Activated B cell treated with CpG ODN at 0.5 μM for 24 hours (primary cell): ENCODE data around the gene TMEM253. TPM values are rescaled to one million over a fixed set of nuclear protein-coding genes. Genes with fewer than 3 reads are reported as not detected.

ENCODE experiments used
- ATAC-seq: fragments of 200-7000 bp; cut with Tn5 transposase; one replicate; pipeline ENCODE4 v1.10.0; 2021; ENCODE audit warnings: low read depth, mild to moderate bottlenecking, moderate library complexity
- CTCF ChIA-PET: fragments of 350-600 bp; sonication (Branson Sonifier 250); formaldehyde crosslinking; loops from one replicate; lab custom pipeline; 2021; ENCODE audit warnings: antibody characterized with exemption; lab: Charles Lee
- POLR2A ChIA-PET: fragments of 350-600 bp; sonication (Branson Sonifier 250); formaldehyde crosslinking; loops from one replicate; lab custom pipeline; 2021; ENCODE audit warnings: antibody characterized with exemption; lab: Charles Lee
- DNase-seq: peaks from one replicate; pipeline ENCODE4 v3.0.0; 2022
- H3K27ac Mint-ChIP-seq: one replicate; pipeline ENCODE4 v1.8.0; 2020; ENCODE audit warnings: mixed read lengths
- H3K27me3 Mint-ChIP-seq: one replicate; pipeline ENCODE4 v1.8.0; 2021; ENCODE audit warnings: mixed read lengths
- H3K36me3 Mint-ChIP-seq: one replicate; pipeline ENCODE4 v1.8.0; 2021; ENCODE audit warnings: low read depth, mixed read lengths
- H3K4me1 Mint-ChIP-seq: one replicate; pipeline ENCODE4 v1.8.0; 2021; ENCODE audit warnings: mixed read lengths
- H3K4me3 Mint-ChIP-seq: one replicate; pipeline ENCODE4 v1.8.0; 2020; ENCODE audit warnings: mild to moderate bottlenecking, mixed read lengths
- H3K9me3 Mint-ChIP-seq: one replicate; pipeline ENCODE4 v1.8.0; 2020; ENCODE audit warnings: mixed read lengths
- intact Hi-C: fragments of 100-400 bp; cut with micrococcal nuclease; formaldehyde crosslinking; loops from one replicate; pipeline ENCODE4 v1.15.1; 2024
- total RNA-seq: library from RNA; stranded (reverse); gene quantifications from 2 replicates; pipeline ENCODE4 v1.2.3, GENCODE V29; 2022
- TF ChIP-seq, protein P1 (sequence below): fragments of 200-600 bp; IDR thresholded peaks from one replicate; pipeline ENCODE4 v1.8.0; 2022; ENCODE audit warnings: antibody characterized with exemption, mild to moderate bottlenecking

TMEM253 gene
- total RNA-seq, 1 donor from 2014 or later: not detected

DNA sequence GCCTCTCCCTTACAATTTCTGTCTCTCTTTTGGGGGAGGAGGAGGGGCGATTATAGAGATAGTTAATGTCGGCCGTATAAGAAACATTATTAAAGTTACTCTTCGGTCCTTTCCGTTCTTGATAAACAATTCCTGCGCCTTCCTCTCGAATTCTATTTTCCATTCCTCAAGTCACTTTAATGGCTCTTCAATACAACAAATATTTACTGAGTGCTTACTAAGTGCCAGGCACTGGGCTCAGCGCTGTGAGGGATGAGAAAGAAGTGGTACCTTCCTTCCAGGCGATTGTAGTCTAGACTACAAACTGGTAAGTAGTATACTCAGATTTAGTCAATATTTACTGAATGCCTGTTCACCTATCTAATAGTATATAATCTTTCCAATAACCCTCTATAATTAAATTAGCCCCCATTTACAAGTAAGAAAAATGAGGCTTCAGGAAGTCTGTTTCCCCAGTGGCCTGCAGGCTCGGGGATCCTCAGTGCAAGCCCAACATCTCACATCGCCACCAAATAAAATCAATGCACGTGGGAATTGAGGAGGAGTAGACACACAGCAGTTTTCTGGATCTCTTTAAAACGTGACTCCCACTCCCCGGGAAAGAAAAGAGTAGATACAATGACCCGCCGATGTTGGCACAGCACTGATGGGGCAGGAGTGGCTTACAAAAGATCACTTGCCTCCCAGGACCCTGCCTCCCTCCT is 1.8 kb upstream of the TMEM253 start:
- ChIA-PET POLR2A (no interaction called here), CTCF (interaction anchor here (1.2 to 14.7 kb wide), 2 partner anchors 28 to 83 kb away, joined by 3 to 257 read pairs; no protein-coding TSS in a partner anchor)
- no peak for ATAC-seq
- Mint-ChIP-seq H3K4me1 (peaks cover 16% of the 10 kb centered on the region), H3K9me3 (no peaks in the 10 kb centered on the region), H3K27ac (no peak overlapping the region), H3K36me3 (no peaks in the 10 kb centered on the region), H3K4me3 (peak overlapping the region; percentile 76), H3K27me3 (peaks cover 12% of the 10 kb centered on the region)
- DNase-seq: no peak
- TF ChIP-seq, protein P1, sequence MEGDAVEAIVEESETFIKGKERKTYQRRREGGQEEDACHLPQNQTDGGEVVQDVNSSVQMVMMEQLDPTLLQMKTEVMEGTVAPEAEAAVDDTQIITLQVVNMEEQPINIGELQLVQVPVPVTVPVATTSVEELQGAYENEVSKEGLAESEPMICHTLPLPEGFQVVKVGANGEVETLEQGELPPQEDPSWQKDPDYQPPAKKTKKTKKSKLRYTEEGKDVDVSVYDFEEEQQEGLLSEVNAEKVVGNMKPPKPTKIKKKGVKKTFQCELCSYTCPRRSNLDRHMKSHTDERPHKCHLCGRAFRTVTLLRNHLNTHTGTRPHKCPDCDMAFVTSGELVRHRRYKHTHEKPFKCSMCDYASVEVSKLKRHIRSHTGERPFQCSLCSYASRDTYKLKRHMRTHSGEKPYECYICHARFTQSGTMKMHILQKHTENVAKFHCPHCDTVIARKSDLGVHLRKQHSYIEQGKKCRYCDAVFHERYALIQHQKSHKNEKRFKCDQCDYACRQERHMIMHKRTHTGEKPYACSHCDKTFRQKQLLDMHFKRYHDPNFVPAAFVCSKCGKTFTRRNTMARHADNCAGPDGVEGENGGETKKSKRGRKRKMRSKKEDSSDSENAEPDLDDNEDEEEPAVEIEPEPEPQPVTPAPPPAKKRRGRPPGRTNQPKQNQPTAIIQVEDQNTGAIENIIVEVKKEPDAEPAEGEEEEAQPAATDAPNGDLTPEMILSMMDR: no peak
- intact Hi-C loops: no loop called here

DNA sequence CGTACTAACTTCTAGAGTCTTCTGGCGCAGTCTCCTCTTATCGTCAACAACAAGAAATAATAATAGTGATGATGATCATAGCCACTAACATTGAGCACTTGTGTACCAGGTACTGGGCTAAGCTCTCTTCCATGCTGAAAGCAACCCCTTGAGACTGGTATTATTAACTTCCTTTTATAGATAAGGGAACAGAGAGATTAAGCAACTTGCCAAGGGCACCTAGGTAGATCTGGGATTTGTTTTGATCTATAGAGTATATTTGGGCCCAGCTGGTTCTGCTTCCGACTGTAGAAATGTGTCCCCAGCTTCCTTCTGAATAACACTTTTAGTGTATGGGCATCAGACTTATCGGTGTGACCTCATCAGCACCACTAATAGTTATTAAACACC is 1.3 kb upstream of the TMEM253 start:
- peaks cover 19% of the 10 kb centered on the region for H3K4me1 Mint-ChIP-seq
- ChIA-PET CTCF (interaction anchor here (1.2 to 14.7 kb wide), 2 partner anchors 28 to 84 kb away, joined by 3 to 257 read pairs; no protein-coding TSS in a partner anchor), POLR2A (no interaction called here)
- peak overlapping the region; percentile 76 for H3K4me3 Mint-ChIP-seq
- no peak overlapping the region for H3K27ac Mint-ChIP-seq
- no peaks in the 10 kb centered on the region for H3K9me3 Mint-ChIP-seq
- H3K27me3 Mint-ChIP-seq: peaks cover 12% of the 10 kb centered on the region
- DNase-seq (no peak), ATAC-seq (no peak)
- H3K36me3 Mint-ChIP-seq: no peaks in the 10 kb centered on the region
- TF ChIP-seq, protein P1: no peak
- intact Hi-C loops: no loop called here

DNA sequence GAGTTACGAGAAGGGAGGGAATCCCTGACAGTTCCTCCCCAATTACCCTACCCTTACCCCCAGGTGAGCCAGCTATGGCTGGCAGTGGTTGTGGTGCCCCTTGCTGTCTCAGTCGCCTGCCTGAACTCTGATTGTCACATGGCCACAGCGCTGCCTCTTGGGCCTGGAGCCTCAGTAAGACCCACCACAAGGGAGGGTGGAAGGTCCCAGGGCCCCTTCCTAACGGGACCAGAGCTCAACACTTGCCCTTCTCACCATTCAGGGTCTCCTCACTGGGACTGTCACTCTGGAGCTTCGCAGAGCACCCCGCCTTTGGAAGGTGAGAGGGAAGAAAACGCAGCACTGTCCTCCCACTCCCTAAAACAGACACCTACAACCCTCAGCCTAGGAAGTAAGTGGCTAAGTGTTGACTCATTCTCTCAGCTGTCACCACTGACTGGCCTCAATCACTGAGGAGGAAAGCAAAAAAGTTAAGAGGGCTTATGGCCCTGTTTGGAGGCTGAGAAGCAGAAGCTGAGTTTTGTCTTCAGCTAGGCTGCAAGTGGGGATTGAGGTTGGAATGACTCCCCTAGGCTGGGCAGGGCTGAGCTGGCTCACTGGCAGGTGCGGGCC is 1.0 kb downstream of the TMEM253 start:
- H3K27ac Mint-ChIP-seq: no peak overlapping the region
- intact Hi-C loops: loop anchor here (5.0 to 10.0 kb wide), 4 partner anchors 163 to 647 kb away; partner anchors contain the start of genes APEX1, HNRNPC, OSGEP and RNASE6
- ATAC-seq (no peak), DNase-seq (no peak)
- TF ChIP-seq, protein P1: no peak
- peaks cover 27% of the 10 kb centered on the region for H3K4me1 Mint-ChIP-seq
- H3K27me3 Mint-ChIP-seq: peaks cover 12% of the 10 kb centered on the region
- CTCF ChIA-PET: interaction anchor here (1.2 to 14.7 kb wide), 7 partner anchors 9 to 86 kb away, joined by 6 to 257 read pairs (median 25); partner anchors contain the start of gene ARHGEF40
- POLR2A ChIA-PET: interaction anchor here (0.9 to 1.6 kb wide), 3 partner anchors 33 to 421 kb away, joined by 3 to 5 read pairs (median 4); no protein-coding TSS in a partner anchor
- no peak overlapping the region for H3K4me3 Mint-ChIP-seq
- no peaks in the 10 kb centered on the region for H3K9me3 Mint-ChIP-seq
- H3K36me3 Mint-ChIP-seq: no peaks in the 10 kb centered on the region

DNA sequence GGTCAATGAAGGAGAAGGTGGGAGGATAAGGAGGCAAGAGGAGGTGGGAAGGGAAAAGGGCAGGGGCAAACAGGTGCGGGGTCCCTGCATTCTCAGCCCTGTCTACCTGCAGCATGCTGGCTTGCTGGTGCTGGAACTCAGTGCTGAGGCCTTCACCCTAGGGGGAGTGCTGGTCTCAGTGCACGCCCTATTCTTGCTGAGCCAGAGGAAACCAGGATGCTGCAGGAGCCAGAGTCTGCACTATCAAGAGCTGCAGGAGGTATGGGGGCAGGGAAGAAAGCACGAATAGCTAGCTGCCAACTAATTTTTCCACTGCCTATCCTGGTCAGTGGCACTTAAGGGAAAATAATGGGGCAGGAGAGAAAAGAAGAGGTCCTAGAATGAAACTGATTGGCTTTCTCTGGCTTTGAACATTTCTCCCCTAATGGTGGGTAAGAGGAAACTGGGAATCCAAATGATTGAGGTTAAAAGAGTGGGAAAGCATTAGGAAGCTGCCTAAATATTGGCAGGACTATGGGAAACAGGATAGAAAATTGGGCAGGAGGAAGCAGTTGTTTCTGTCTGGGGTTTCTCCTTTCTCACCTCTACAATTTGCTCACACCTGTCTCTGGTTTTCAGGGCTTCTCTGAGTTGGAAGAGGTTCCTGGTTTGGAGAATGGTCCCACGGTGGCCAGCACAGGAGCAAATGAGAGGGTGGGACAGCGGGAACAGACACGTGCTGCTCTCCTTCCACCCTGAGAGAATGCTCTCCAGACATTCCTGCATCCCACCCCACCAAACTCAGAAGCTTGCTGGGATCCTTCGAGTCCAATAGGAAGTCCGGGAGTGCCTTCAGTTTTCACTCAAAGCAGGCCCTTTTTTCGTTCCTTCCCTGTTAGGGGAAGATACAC is 1.9 kb downstream of the TMEM253 start:
- Mint-ChIP-seq H3K27me3 (peaks cover 12% of the 10 kb centered on the region), H3K9me3 (no peaks in the 10 kb centered on the region), H3K4me3 (peak overlapping the region; percentile 79), H3K27ac (no peak overlapping the region), H3K36me3 (no peaks in the 10 kb centered on the region), H3K4me1 (peaks cover 25% of the 10 kb centered on the region)
- ChIA-PET CTCF (interaction anchor here (1.3 to 14.7 kb wide), 6 partner anchors 10 to 131 kb away, joined by 3 to 257 read pairs (median 66); partner anchors contain the start of gene ARHGEF40), POLR2A (interaction anchor here (0.6 to 2.9 kb wide), 6 partner anchors 10 to 421 kb away, joined by 3 to 29 read pairs (median 12); partner anchors contain the start of gene ARHGEF40)
- DNase-seq: no peak
- intact Hi-C loops: loop anchor here (1.0 to 10.0 kb wide), 5 partner anchors 77 to 648 kb away; partner anchors contain the start of genes APEX1, HNRNPC, NDRG2 and OSGEP
- no peak for ATAC-seq
- TF ChIP-seq, protein P1: no peak
